Thyroid gland (tissue), 4 donors: ENCODE results near the gene ZNF691. TPM values are rescaled to one million over a fixed set of nuclear protein-coding genes. Genes with fewer than 3 reads are reported as not detected.
"Not testable (repeated sequence)": the region's sequence is repeated elsewhere in the genome, so short reads cannot be mapped to it uniquely, and the experiment has no call there.

ENCODE experiments used
- DNase-seq, 2 donors: peaks; one replicate each; pipeline ENCODE4 v3.0.0-alpha.2; 2019
- H3K27ac ChIP-seq, 3 donors: fragments of 200-600 bp; sonication (generic); 1 replicate in 2 of 3; 2 replicates in 1 of 3; pipeline ENCODE4 v1.5.1; 2016 to 2019; ENCODE audit warnings: mild to moderate bottlenecking in 1 of 3, moderate library complexity in 1 of 3
- H3K27me3 ChIP-seq: fragments of 200-600 bp; sonication (generic); one replicate; pipeline ENCODE4 v1.5.1; 2019
- H3K36me3 ChIP-seq, 2 donors: fragments of 200-600 bp; sonication (generic); one replicate each; pipeline ENCODE4 v1.5.1; 2016 to 2019
- H3K4me1 ChIP-seq, 2 donors: fragments of 200-600 bp; sonication (generic); one replicate each; pipeline ENCODE4 v1.5.1; 2017 to 2019
- H3K4me3 ChIP-seq, 3 donors: fragments of 200-600 bp; sonication (generic); replicated peaks in 1 of 3; 1 replicate in 2 of 3; 2 replicates in 1 of 3; pipeline ENCODE4 v1.5.1; 2016; ENCODE audit warnings: mild to moderate bottlenecking in 1 of 3
- H3K9me3 ChIP-seq: fragments of 200-600 bp; sonication (generic); one replicate; pipeline ENCODE4 v1.5.1; 2017
- CTCF ChIP-seq, 6 experiments: fragments of 200-600 bp in 3 of 6; fragments of 450-650 bp in 3 of 6; sonication (generic) in 3 of 6; IDR thresholded peaks; one replicate each; pipeline ENCODE4 v1.5.1; 2016 to 2019; ENCODE audit warnings: antibody characterized with exemption in 6 of 6, mild to moderate bottlenecking in 2 of 6, inconsistent platforms in 1 of 6, moderate library complexity in 1 of 6
- POLR2A ChIP-seq, 2 donors: fragments of 450-650 bp; IDR thresholded peaks; one replicate each; pipeline ENCODE4 v1.6.1; 2017; ENCODE audit warnings: antibody characterized with exemption in 2 of 2, mild to moderate bottlenecking in 2 of 2, moderate library complexity in 1 of 2
- WGBS, 2 donors: methylation state at CpG; one replicate each; pipeline ENCODE4 v1.1.5; 2017; 5-methylcytosine and 5-hydroxymethylcytosine counted together
- intact Hi-C: fragments of 100-400 bp; cut with DNase I; formaldehyde crosslinking; loops from one replicate; pipeline ENCODE4 v1.15.1; 2023
- total RNA-seq, 4 donors: library from RNA; depleted of rRNA; stranded (reverse); fragments of >200 nt; gene quantifications; one replicate each; pipeline ENCODE4 v1.2.3, GENCODE V29; 2016

Gene ZNF691
- total RNA-seq, 4 donors from 2014 or later = 17.9 to 25.8 (median 21.5) TPM

DNA sequence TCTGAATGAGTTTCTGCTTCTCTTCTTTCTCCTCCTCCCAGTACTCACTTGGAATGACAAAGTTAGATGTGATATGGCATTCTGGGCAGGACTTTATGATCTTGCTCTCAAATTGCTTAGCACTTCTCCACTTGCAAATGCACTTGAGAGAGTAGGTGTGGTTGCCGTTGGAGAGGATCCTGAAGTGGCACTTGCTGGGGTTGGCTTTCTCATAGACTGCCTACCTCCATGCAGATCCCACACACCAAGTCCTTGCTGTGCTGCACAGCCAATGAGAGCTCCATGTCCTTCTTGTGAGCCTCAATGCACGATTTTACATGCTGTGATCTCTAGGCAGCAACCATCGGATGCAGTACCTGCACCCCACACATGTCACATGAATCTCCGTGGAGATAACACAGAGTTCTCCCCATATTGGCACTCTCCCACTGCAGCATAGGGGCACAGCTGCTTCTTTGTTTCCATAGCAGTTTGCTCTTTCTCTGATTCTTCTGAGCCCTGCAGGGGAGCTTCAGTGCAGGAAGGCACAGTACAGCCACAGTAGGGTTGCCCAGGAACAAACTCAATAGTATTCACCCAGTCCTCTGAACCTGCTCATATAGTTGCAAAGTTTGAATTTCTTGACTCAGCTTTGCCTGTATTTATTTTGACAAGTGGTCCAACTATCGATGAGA lies 45.2 kb downstream of the ZNF691 start:
- 30 to 34% methylated on average over 4 to 5 of the region's 5 CpGs for WGBS, 2 donors
- H3K4me3 ChIP-seq = no peak overlapping the region
- no peak overlapping the region for H3K27ac ChIP-seq
- peak; percentile 84 to 87 for DNase-seq
- TF ChIP-seq POLR2A (IDR thresholded peaks at IDR 0.05) (no peak), CTCF (IDR thresholded peaks at IDR 0.05) (no peak)
- H3K4me1 ChIP-seq = peaks cover 0 to 12% of the 10 kb centered on the region in 2 donors
- no peaks in the 10 kb centered on the region for H3K36me3 ChIP-seq
- no peaks in the 10 kb centered on the region for H3K27me3 ChIP-seq
- intact Hi-C loops = no loop called here
- H3K9me3 ChIP-seq = no peaks in the 10 kb centered on the region

- H3K27me3 ChIP-seq, H3K4me1 ChIP-seq, H3K27ac ChIP-seq, intact Hi-C loops, H3K9me3 ChIP-seq, DNase-seq, H3K36me3 ChIP-seq, H3K4me3 ChIP-seq: not testable (repeated sequence)
- WGBS, 2 donors = 91 to 100% methylated on average over 4 of the region's 4 CpGs
Observed at GRCh38 chr1:42899960-42900359, 53.5 kb downstream of the ZNF691 start.

Other genes with a start within 250 kb of the ZNF691 start
- 10 to 100 TPM; 26.4 to 45.9 (median 40.3) TPM for gene PPIH, start 188.2 kb upstream of the ZNF691 start, total RNA-seq
- 100 to 1,000 TPM; 368 to 678 (median 607) TPM for gene YBX1, start 164.2 kb upstream of the ZNF691 start, total RNA-seq
- gene CLDN19, start 106.4 kb upstream of the ZNF691 start, total RNA-seq = not detected
- gene P3H1, start 79.6 kb upstream of the ZNF691 start, total RNA-seq = 10 to 100 TPM; 16.6 to 28.0 (median 24.2) TPM
- gene C1orf50, start 79.4 kb upstream of the ZNF691 start, total RNA-seq = 1 to 10 TPM; 4.2 to 7.2 (median 4.7) TPM
- gene TMEM269, start 61.6 kb upstream of the ZNF691 start, total RNA-seq = 1 to 10 TPM in 1 of 4 donors, under 1 TPM in 1, not detected in 2; 0.11 to 2.6 TPM
- gene ERMAP, start 29.5 kb upstream of the ZNF691 start, total RNA-seq = 10 to 100 TPM; 23.7 to 36.5 (median 28.9) TPM
- 10 to 100 TPM; 20.4 to 29.0 (median 21.6) TPM for gene SVBP, start 29.2 kb upstream of the ZNF691 start, total RNA-seq
- 100 to 1,000 TPM in 2 of 4 donors, 10 to 100 TPM in 2; 15.0 to 208 (median 91.4) TPM for gene SLC2A1, start 112.3 kb downstream of the ZNF691 start, total RNA-seq